AG04450 (cell line): ENCODE data around the gene SUSD3. TPM values are rescaled to one million over a fixed set of nuclear protein-coding genes. Genes with fewer than 3 reads are reported as not detected.
"Not testable (repeated sequence)": the region's sequence is repeated elsewhere in the genome, so short reads cannot be mapped to it uniquely, and the experiment has no call there.

Source experiments
- CTCF ChIA-PET: fragments of 300-600, 350-600 bp; formaldehyde crosslinking; extraction: SDS; loops from one replicate; lab custom pipeline; 2022; ENCODE audit warnings: antibody characterized with exemption, inconsistent platforms; lab: Charles Lee
- POLR2A ChIA-PET: fragments of 350-600 bp; formaldehyde crosslinking; extraction: SDS; loops from one replicate; lab custom pipeline; 2021; ENCODE audit warnings: antibody characterized with exemption, inconsistent platforms; lab: Yijun Ruan, JAX
- DNase-seq: peaks from one replicate; pipeline ENCODE4 v3.0.0-alpha.2; 2011; ENCODE audit warnings: low read depth, low spot score
- H3K27ac ChIP-seq: one replicate; pipeline ENCODE4 v1.5.1; 2012; ENCODE audit warnings: low read depth, low read length, control low read depth
- H3K27me3 ChIP-seq: one replicate; pipeline ENCODE4 v1.6.0; 2012; ENCODE audit warnings: low read length; ENCODE audit not compliant: control insufficient read depth, insufficient read depth
- H3K4me3 ChIP-seq: 2 replicates; pipeline ENCODE4 v1.5.1; 2011; ENCODE audit warnings: mild to moderate bottlenecking, low read depth, low read length, control low read depth
- H3K9me3 ChIP-seq: 2 replicates; pipeline ENCODE4 v1.5.1; 2012; ENCODE audit warnings: low read length; ENCODE audit not compliant: control insufficient read depth, insufficient read depth
- polyA plus RNA-seq: library from polyadenylated mRNA; depleted of rRNA; stranded (reverse); fragments of >200 nt; gene quantifications from 2 replicates; pipeline ENCODE4 v1.2.3, GENCODE V29; 2011
- TF ChIP-seq, protein P1 (sequence below): IDR thresholded peaks from 2 replicates; pipeline ENCODE4 v1.5.1; 2011; ENCODE audit warnings: low read depth, low read length, control low read depth, inconsistent platforms

Gene SUSD3
- polyA plus RNA-seq, 1 experiment = 1.4 TPM

DNA sequence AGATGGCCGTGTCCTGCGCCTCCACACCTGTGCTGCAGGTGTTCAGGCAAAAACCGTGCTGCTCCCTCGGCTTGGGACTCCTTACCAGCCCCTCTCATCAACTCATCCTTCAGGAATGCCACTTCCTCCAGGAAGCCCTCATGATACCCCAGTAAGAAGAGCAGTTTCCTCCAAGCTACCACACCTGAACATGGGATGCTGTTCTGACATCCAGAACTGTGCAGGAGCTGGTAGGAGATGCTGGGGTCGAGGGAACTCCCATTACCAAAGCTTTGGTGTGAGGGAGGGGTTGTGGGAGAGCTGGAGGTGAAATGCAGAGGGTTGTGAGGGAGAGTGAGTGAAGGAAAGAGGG, 56.5 kb downstream of the SUSD3 start:
- POLR2A ChIA-PET = no interaction called here
- H3K9me3 ChIP-seq = no peaks in the 10 kb centered on the region
- H3K27ac ChIP-seq = no peak overlapping the region
- no peak overlapping the region for H3K4me3 ChIP-seq
- no peaks in the 10 kb centered on the region for H3K27me3 ChIP-seq
- no peak for DNase-seq
- CTCF ChIA-PET = no interaction called here
- TF ChIP-seq, protein P1, sequence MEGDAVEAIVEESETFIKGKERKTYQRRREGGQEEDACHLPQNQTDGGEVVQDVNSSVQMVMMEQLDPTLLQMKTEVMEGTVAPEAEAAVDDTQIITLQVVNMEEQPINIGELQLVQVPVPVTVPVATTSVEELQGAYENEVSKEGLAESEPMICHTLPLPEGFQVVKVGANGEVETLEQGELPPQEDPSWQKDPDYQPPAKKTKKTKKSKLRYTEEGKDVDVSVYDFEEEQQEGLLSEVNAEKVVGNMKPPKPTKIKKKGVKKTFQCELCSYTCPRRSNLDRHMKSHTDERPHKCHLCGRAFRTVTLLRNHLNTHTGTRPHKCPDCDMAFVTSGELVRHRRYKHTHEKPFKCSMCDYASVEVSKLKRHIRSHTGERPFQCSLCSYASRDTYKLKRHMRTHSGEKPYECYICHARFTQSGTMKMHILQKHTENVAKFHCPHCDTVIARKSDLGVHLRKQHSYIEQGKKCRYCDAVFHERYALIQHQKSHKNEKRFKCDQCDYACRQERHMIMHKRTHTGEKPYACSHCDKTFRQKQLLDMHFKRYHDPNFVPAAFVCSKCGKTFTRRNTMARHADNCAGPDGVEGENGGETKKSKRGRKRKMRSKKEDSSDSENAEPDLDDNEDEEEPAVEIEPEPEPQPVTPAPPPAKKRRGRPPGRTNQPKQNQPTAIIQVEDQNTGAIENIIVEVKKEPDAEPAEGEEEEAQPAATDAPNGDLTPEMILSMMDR = no peak

DNA sequence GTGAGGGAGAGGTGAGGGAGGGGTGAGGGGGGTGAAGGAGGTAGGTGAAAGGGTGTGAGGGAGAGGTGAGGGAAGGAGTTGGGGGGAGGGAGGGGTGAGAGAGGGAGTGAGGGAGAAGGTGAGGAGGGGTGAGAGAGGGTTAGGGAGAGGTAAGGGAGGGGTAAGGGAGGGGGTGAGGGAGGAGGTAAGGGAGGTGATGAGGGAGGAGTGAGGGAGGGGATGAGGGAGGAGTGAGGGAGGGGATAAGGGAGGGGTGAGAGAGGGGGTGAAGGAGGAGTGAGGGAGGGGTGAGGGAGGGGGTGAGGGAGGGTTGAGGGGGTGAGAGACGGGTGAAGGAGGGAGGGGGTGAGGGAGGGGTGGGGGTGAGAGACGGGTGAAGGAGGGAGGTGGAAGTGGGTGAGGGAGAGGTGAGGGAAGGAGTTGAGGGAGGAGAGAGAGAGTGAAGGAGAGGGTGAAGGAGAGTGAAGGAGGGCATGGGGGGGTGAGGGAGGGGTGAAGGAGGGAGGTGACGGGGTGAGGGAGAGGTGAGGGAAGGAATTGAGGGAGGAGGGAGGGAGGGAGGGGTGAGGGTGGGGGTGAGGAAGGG, 57.1 kb downstream of the SUSD3 start:
- H3K27ac ChIP-seq = no peak overlapping the region
- no peak overlapping the region for H3K4me3 ChIP-seq
- POLR2A ChIA-PET = interaction anchor here (0.7 to 1.0 kb wide), 2 partner anchors 18 to 20 kb away, joined by 3 to 5 read pairs; partner anchors contain the start of genes CARD19 and NINJ1
- TF ChIP-seq, protein P1 = no peak
- CTCF ChIA-PET = interaction anchor here (0.6 to 1.0 kb wide), 2 partner anchors 9 to 190 kb away, joined by 4 read pairs; no protein-coding TSS in a partner anchor
- no peak for DNase-seq
- no peaks in the 10 kb centered on the region for H3K9me3 ChIP-seq
- H3K27me3 ChIP-seq = no peaks in the 10 kb centered on the region

GRCh38 chr9:93116072-93116961, 57.8 kb downstream of the SUSD3 start:
- no peak overlapping the region for H3K4me3 ChIP-seq
- ChIA-PET POLR2A (interaction anchor here (0.7 to 1.0 kb wide), 3 partner anchors 18 to 20 kb away, joined by 3 to 6 read pairs (median 5); partner anchors contain the start of genes CARD19 and NINJ1), CTCF (interaction anchor here (0.6 to 1.0 kb wide), 2 partner anchors 9 to 189 kb away, joined by 4 read pairs; no protein-coding TSS in a partner anchor)
- TF ChIP-seq, protein P1 = no peak
- DNase-seq = no peak
- H3K9me3 ChIP-seq = no peaks in the 10 kb centered on the region
- H3K27ac ChIP-seq = no peak overlapping the region
- H3K27me3 ChIP-seq = no peaks in the 10 kb centered on the region

GRCh38 chr9:93117521-93117920, 59.0 kb downstream of the SUSD3 start:
- H3K4me3 ChIP-seq, H3K27ac ChIP-seq, H3K9me3 ChIP-seq, DNase-seq, H3K27me3 ChIP-seq: not testable (repeated sequence)
- CTCF ChIA-PET = interaction anchor here (3.7 kb wide), 1 partner anchor 9 kb away, joined by 53 read pairs; no protein-coding TSS in a partner anchor
- POLR2A ChIA-PET = interaction anchor here (0.7 kb wide), 1 partner anchor 21 kb away, joined by 3 read pairs; the partner anchor contains the start of gene CARD19

DNA sequence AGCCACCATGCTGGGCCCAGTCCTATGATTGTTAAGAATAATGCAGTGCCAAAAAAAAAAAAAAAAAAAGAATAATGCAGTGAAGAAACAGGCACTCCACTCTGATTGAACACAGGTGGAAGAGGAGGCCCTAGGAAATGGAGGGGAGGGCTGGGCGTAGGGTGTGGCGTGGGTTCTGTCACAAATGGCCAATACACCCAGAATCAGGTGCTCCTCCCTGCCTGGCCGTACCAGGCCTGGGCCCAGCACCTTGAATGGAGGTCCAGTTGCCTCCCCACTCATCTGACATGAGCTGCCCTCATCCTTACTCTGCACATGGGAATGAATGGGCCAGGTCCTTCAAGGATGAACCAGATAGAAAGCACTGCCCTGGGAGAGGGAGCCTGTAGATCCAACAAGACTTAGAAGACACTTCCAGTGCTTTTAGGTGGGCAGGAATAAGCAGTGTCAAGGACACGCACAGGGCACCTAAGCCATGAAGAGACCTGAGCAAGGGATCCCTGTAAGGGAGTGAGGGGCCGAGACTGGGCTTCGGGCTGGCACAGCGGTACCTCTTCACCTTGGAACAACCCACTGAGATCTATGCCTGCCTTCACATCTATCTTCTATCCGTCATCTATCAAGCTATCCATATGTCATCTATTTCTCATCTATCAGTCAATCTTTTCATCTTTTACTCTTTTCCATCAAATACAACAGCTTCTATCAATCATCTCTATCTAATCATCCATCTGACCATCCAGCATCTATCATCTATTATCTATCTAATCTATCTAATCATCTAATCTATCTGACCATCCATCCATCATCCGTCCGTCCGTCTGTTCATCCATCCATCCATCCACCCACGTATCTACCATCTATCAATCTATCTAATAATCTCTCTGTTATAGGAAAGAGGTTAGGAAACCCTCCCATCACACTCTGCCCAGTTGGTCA, 59.7 kb downstream of the SUSD3 start:
- DNase-seq = no peak
- H3K4me3 ChIP-seq = no peak overlapping the region
- CTCF ChIA-PET = interaction anchor here (0.6 to 3.7 kb wide), 3 partner anchors 9 to 36 kb away, joined by 3 to 53 read pairs (median 3); no protein-coding TSS in a partner anchor
- H3K9me3 ChIP-seq = no peaks in the 10 kb centered on the region
- POLR2A ChIA-PET = interaction anchor here (0.7 kb wide), 2 partner anchors 22 to 23 kb away, joined by 3 to 4 read pairs; partner anchors contain the start of gene CARD19
- H3K27me3 ChIP-seq = no peaks in the 10 kb centered on the region
- no peak overlapping the region for H3K27ac ChIP-seq
- TF ChIP-seq, protein P1 = no peak
